Measurements from ENCODE around the gene IFIH1. TPM values are rescaled to one million over a fixed set of nuclear protein-coding genes. Genes with fewer than 3 reads are reported as not detected.

The IFIH1 gene
- total RNA-seq, 1 donor from 2014 or later, result 2.6 TPM

GRCh38 chr2:162308747-162309503 lies 9.6 kb downstream of the IFIH1 start:
- Histone ChIP-seq H3K27me3 (ENCODE audit: control insufficient read depth, insufficient read depth, low read length) (no peaks in the 10 kb centered on the region), H3K4me3 (ENCODE audit: low read depth, low read length) (no peak overlapping the region), H3K36me3 (ENCODE audit: control insufficient read depth, insufficient read depth, low read length) (no peaks in the 10 kb centered on the region)
- DNase-seq (ENCODE audit: low read depth) (peak; percentile 88), FAIRE-seq (no peak)
- TF ChIP-seq CTCF (IDR thresholded peaks at IDR 0.05; ENCODE audit: insufficient read depth, low read length, severe bottlenecking), result no peak

- FAIRE-seq, result no peak
- Histone ChIP-seq H3K27me3 (ENCODE audit: control insufficient read depth, insufficient read depth, low read length) (no peaks in the 10 kb centered on the region), H3K36me3 (ENCODE audit: control insufficient read depth, insufficient read depth, low read length) (no peaks in the 10 kb centered on the region), H3K4me3 (ENCODE audit: low read depth, low read length) (no peak overlapping the region)
- DNase-seq (ENCODE audit: low read depth), result no peak
- TF ChIP-seq CTCF (IDR thresholded peaks at IDR 0.05; ENCODE audit: insufficient read depth, low read length, severe bottlenecking), result no peak
These were observed 12.6 kb downstream of the IFIH1 start for GRCh38 chr2:162305901-162306300.

- no peak for DNase-seq (ENCODE audit: low read depth)
- Histone ChIP-seq H3K36me3 (ENCODE audit: control insufficient read depth, insufficient read depth, low read length) (no peaks in the 10 kb centered on the region), H3K27me3 (ENCODE audit: control insufficient read depth, insufficient read depth, low read length) (no peaks in the 10 kb centered on the region), H3K4me3 (ENCODE audit: low read depth, low read length) (no peak overlapping the region)
- no peak for TF ChIP-seq CTCF (IDR thresholded peaks at IDR 0.05; ENCODE audit: insufficient read depth, low read length, severe bottlenecking)
- no peak for FAIRE-seq
These were observed 16.6 kb downstream of the IFIH1 start for GRCh38 chr2:162301877-162302276.

GRCh38 chr2:162301151-162301804 lies 17.2 kb downstream of the IFIH1 start:
- FAIRE-seq, result no peak
- Histone ChIP-seq H3K27me3 (ENCODE audit: control insufficient read depth, insufficient read depth, low read length) (no peaks in the 10 kb centered on the region), H3K4me3 (ENCODE audit: low read depth, low read length) (no peak overlapping the region), H3K36me3 (ENCODE audit: control insufficient read depth, insufficient read depth, low read length) (no peaks in the 10 kb centered on the region)
- DNase-seq (ENCODE audit: low read depth), result peak; percentile 52
- TF ChIP-seq CTCF (IDR thresholded peaks at IDR 0.05; ENCODE audit: insufficient read depth, low read length, severe bottlenecking), result peak; percentile 62

- Histone ChIP-seq H3K27me3 (ENCODE audit: control insufficient read depth, insufficient read depth, low read length) (no peaks in the 10 kb centered on the region), H3K4me3 (ENCODE audit: low read depth, low read length) (no peak overlapping the region), H3K36me3 (ENCODE audit: control insufficient read depth, insufficient read depth, low read length) (no peaks in the 10 kb centered on the region)
- peak; percentile 12 for DNase-seq (ENCODE audit: low read depth)
- TF ChIP-seq CTCF (IDR thresholded peaks at IDR 0.05; ENCODE audit: insufficient read depth, low read length, severe bottlenecking), result no peak
- FAIRE-seq, result no peak
These were observed 18.2 kb downstream of the IFIH1 start for GRCh38 chr2:162300266-162300665.
